ENCODE results near the gene RPP25.

The RPP25 gene

GRCh38 chr15:74906067-74906449 is 50.5 kb downstream of the RPP25 start:
- ChIA-PET CTCF (interaction anchor here (0.7 to 3.0 kb wide), 11 partner anchors 9 to 137 kb away, joined by 3 to 16 read pairs (median 5); partner anchors contain the start of gene ULK3), POLR2A (interaction anchor here (0.6 to 1.0 kb wide), 3 partner anchors 8 to 232 kb away, joined by 3 read pairs; no protein-coding TSS in a partner anchor)
- DNase-seq (ENCODE audit: extremely low spot score) = no peak
- no peak for TF ChIP-seq CTCF (IDR thresholded peaks at IDR 0.05; ENCODE audit: control extremely low read depth, extremely low read depth, low read depth, missing control alignments)

Data from GM10248 (cell line).